SK-MEL-5 (cell line): ENCODE results near the gene TNNC2. TPM values are rescaled to one million over a fixed set of nuclear protein-coding genes. Genes with fewer than 3 reads are reported as not detected.
A peak's percentile ranks its signal among the peaks of the same experiment; 100 is the strongest.

ENCODE experiments used
- DNase-seq: peaks from one replicate; pipeline ENCODE4 v3.0.0-alpha.2; 2016; ENCODE audit warnings: low read depth, low spot score
- in situ Hi-C: cut with HindIII; loops from 2 replicates; pipeline ENCODE4 v1.10.0; 2016; ENCODE audit warnings: low sequenced_read_pairs, high pct_unique_total_duplicates, low pct_unique_long_range_greater_than_20kb
- total RNA-seq: library from RNA; depleted of rRNA; stranded (reverse); fragments of >200 nt; shearing (Covaris generic); gene quantifications from 2 replicates; pipeline ENCODE4 v1.2.3, GENCODE V29; 2014

Gene TNNC2
- total RNA-seq, 1 experiment from 2014 or later: 0.37 TPM

DNA sequence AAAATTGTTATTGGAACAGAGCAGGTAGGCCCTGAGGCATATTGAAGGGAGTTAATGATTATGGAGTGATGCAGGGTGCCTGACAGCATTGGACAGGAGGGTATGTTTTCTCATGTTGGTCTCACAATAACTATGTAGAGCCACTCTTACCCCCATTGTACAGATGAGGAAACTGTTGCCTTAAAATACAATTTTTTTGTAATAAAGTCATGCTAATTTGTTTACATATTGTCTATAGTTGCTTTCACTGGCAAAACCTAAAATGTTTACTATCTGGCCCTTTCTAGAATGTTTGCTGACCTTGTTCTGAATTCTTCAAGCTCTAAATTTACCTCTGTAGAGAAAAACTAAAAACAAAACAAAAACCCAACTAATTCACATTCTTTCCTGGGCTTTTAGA is 24.4 kb upstream of the TNNC2 start:
- in situ Hi-C loops: no loop called here
- DNase-seq: no peak

GRCh38 chr20:45850926-45851325 is 23.8 kb upstream of the TNNC2 start:
- in situ Hi-C loops: no loop called here
- no peak for DNase-seq

- in situ Hi-C loops: no loop called here
- no peak for DNase-seq
These were observed 23.1 kb upstream of the TNNC2 start for GRCh38 chr20:45850238-45850637.

GRCh38 chr20:45848969-45849582 is 22.0 kb upstream of the TNNC2 start:
- DNase-seq: no peak
- in situ Hi-C loops: no loop called here

- in situ Hi-C loops: no loop called here
- no peak for DNase-seq
These were observed 21.3 kb upstream of the TNNC2 start for GRCh38 chr20:45848421-45848820.

- in situ Hi-C loops: no loop called here
These were observed 18.3 kb upstream of the TNNC2 start for GRCh38 chr20:45845452-45845851.

GRCh38 chr20:45843506-45843905 is 16.4 kb upstream of the TNNC2 start:
- in situ Hi-C loops: no loop called here

More at GRCh38 chr20:45845452-45845851, 18.3 kb upstream of the TNNC2 start:
- DNase-seq: no peak

GRCh38 chr20:45842169-45842812 is 15.2 kb upstream of the TNNC2 start:
- in situ Hi-C loops: no loop called here
- DNase-seq: no peak

More at GRCh38 chr20:45843506-45843905, 16.4 kb upstream of the TNNC2 start:
- no peak for DNase-seq

GRCh38 chr20:45841407-45842129 is 14.5 kb upstream of the TNNC2 start:
- in situ Hi-C loops: no loop called here
- no peak for DNase-seq

DNA sequence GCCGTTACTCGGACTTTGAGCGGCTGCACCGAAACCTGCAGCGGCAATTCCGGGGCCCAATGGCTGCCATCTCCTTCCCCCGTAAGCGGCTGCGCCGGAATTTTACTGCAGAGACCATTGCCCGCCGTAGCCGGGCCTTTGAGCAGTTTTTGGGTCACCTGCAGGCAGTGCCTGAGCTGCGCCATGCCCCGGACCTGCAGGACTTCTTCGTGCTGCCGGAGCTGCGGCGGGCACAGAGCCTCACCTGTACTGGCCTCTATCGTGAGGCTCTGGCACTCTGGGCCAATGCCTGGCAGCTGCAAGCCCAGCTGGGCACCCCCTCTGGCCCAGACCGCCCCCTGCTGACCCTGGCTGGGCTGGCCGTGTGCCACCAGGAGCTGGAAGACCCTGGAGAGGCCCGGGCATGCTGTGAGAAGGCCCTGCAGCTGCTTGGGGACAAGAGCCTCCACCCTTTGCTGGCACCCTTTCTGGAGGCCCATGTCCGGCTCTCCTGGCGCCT is 13.6 kb upstream of the TNNC2 start:
- in situ Hi-C loops: no loop called here
- DNase-seq: no peak

DNA sequence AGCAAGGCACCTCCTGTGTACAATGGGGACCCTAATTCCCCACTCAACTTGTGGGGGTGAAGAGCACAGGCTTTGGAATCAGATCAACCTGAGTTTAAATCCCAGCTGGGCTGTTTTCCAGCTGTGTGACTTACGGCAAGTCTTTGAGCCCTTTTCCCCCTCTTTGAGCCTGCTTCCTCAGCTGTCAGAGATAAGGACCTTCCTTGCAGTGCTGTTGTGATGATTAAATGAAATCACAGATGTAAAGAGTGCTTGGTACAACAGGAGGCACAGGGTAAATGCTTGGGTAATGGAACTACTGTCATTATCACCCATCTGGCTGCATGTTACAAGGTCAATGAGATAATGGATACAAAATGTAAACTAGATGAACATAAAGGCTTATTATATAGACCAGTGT is 9.7 kb upstream of the TNNC2 start:
- DNase-seq: no peak
- in situ Hi-C loops: no loop called here

DNA sequence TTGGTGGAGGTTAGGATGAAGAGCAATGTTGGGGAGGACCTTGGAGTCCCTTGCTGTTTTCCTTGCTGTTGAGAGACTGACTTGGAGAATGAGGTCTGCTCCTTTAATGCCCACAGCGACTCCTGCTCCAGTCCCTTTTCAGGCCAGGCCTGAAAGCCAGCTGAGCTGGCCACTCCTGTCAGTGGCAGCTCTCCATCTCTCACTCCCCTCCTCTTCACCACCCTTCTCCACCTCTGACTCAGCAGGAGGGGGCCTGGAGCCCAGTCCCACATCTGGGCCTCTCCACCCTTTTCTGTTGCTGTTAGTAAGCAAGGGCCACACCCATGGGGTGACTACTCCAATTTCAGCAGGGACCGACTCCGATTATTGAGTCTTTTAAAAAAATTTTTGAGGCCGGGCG is 8.7 kb upstream of the TNNC2 start:
- DNase-seq: no peak
- in situ Hi-C loops: no loop called here

GRCh38 chr20:45835329-45835765 is 8.2 kb upstream of the TNNC2 start:
- DNase-seq: no peak
- in situ Hi-C loops: no loop called here

DNA sequence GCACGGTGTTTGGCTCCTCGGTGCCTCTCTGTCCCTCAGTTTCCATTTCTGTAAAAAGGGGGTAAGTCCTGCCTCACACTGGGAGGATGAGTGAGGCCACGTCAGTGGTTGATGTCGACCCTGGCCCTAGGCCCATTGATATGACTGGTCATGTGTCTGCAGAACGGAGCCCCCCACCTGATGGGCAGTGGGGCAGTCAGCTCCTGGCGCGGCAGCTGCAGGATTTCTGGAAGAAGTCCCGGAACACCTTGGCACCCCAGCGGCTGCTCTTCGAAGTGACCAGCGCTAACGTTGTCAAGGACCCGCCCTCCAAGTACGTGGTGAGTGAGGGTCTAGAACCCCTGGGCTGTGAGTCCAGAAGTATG is 7.7 kb upstream of the TNNC2 start:
- no peak for DNase-seq
- in situ Hi-C loops: no loop called here

DNA sequence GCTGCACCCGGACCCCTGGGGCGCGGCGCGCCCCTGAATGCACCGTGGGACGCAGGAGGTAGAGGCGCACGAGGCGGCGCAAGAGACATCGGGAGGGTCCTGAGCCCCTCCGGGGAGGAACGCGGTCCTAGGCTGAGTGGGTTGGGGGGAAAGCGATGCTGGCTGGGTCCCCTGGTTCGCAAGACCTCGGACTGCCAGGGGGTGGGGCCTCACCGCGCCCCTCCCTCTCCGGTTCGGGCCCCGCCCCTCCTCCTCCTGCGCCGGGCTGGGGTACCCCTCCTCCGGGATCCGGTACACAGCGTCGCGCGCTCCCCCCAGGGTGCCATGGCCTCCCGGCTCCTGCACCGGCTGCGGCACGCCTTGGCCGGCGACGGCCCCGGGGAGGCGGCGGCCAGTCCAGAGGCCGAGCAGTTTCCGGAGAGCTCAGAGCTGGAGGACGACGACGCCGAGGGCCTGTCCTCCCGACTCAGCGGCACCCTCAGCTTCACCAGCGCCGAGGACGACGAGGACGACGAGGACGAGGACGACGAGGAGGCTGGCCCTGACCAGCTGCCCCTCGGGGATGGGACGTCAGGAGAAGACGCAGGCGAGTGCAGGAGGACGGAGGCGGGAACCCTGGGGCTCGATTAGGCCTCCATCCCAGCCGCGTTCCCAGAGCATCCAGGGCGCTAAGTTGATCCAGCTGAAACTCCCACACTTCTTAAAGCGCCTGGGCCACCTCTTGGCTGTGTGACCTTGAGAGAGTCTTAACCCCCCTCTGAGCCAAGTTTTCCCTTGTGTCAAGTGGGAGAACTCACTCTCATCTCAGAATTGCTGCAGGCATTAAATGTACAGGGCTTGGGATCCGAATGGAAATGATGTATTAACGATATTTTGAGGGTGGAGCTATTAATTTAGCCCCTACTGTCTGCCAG is 7.0 kb upstream of the TNNC2 start:
- in situ Hi-C loops: no loop called here
- DNase-seq: peak; percentile 60

DNA sequence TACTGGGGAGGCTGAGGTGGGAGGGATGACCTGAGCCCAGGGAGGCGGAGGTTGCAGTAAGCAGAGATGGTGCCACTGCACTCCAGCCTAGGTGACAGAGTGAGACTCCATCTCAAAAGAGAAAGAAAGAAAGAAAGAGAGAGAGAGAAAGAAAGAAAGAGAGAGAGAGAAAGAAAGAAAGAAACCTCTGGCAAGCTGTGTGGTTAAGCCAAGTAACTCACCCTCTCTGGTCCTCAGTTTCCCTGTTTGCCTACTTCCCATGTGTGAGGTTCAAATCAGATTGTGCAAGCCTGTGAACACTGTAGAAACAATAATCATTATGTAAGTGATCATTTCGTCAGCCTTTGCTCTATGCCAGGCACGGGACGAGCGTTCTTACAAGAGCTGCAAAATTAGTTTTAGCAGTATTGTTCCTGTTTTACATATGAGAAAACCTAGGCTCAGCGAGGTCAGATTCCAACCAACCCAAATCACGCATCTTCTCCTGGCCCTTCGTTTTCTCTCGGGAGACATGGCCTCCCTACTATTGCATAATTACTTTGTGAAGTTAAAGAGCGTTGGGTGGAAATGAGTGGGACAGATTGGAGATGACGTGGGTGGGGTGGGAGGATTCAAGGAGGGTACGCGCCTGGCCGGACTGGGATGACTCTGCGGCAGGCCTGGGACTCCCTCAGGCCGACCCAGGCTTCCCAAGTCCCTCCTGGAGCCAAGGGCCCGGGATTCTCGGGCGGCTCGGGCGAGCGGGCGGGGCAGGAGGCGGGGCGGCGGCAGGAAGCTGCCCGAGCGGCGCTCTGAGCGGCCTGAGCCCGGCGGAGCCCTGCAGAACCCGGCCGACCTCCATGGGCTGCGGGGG is 6.1 kb upstream of the TNNC2 start, which contains the start of gene SNX21:
Gene SNX21 (plus strand): TSS at position 770 of the 853 bp plus-strand sequence. CDS start 121 bp downstream, outside the sequence.
- in situ Hi-C loops: no loop called here
- DNase-seq: peak; percentile 77

DNA sequence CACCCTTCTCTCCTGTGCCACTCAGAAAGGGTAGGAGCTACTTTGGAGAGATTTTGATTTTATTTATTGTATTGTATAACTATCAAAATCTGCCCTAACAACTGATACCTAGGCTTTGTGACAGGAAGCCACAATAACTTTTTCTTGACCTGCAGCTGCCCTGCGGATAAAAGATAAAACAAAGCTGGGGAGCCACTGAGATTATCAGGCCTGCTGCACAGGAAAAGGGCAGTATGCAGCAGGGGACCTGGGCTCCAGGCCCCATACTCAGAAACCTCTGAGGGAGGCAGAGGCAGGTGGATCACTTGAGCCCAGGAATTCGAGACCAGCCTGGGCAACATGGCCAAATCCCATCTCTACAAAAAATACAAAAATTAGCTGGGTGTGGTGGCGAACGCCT is 5.5 kb upstream of the TNNC2 start:
- no peak for DNase-seq
- in situ Hi-C loops: no loop called here
